AG04450 (cell line): ENCODE measurements around the gene CGB3. TPM values are rescaled to one million over a fixed set of nuclear protein-coding genes. Genes with fewer than 3 reads are reported as not detected.

Experiments used
- CTCF ChIA-PET: fragments of 300-600, 350-600 bp; formaldehyde crosslinking; extraction: SDS; loops from one replicate; lab custom pipeline; 2022; ENCODE audit warnings: antibody characterized with exemption, inconsistent platforms; lab: Charles Lee
- POLR2A ChIA-PET: fragments of 350-600 bp; formaldehyde crosslinking; extraction: SDS; loops from one replicate; lab custom pipeline; 2021; ENCODE audit warnings: antibody characterized with exemption, inconsistent platforms; lab: Yijun Ruan, JAX
- DNase-seq: peaks from one replicate; pipeline ENCODE4 v3.0.0-alpha.2; 2011; ENCODE audit warnings: low read depth, low spot score
- H3K27ac ChIP-seq: one replicate; pipeline ENCODE4 v1.5.1; 2012; ENCODE audit warnings: low read depth, low read length, control low read depth
- H3K27me3 ChIP-seq: one replicate; pipeline ENCODE4 v1.6.0; 2012; ENCODE audit warnings: low read length; ENCODE audit not compliant: control insufficient read depth, insufficient read depth
- H3K4me3 ChIP-seq: 2 replicates; pipeline ENCODE4 v1.5.1; 2011; ENCODE audit warnings: mild to moderate bottlenecking, low read depth, low read length, control low read depth
- H3K9me3 ChIP-seq: 2 replicates; pipeline ENCODE4 v1.5.1; 2012; ENCODE audit warnings: low read length; ENCODE audit not compliant: control insufficient read depth, insufficient read depth
- polyA plus RNA-seq: library from polyadenylated mRNA; depleted of rRNA; stranded (reverse); fragments of >200 nt; gene quantifications from 2 replicates; pipeline ENCODE4 v1.2.3, GENCODE V29; 2011
- TF ChIP-seq, protein P1 (sequence below): IDR thresholded peaks from 2 replicates; pipeline ENCODE4 v1.5.1; 2011; ENCODE audit warnings: low read depth, low read length, control low read depth, inconsistent platforms

CGB3 gene
- polyA plus RNA-seq, 1 experiment, result not detected

- Histone ChIP-seq H3K4me3 (no peak overlapping the region), H3K9me3 (no peaks in the 10 kb centered on the region; the same call in 1 of the 2 replicates), H3K27me3 (no peaks in the 10 kb centered on the region), H3K27ac (no peak overlapping the region)
- DNase-seq, result no peak
- CTCF ChIA-PET, result interaction anchor here (1.2 to 2.2 kb wide), 2 partner anchors 11 to 17 kb away, joined by 4 to 14 read pairs; partner anchors contain the start of genes GYS1 and RUVBL2
- POLR2A ChIA-PET, result no interaction called here
- TF ChIP-seq, protein P1, sequence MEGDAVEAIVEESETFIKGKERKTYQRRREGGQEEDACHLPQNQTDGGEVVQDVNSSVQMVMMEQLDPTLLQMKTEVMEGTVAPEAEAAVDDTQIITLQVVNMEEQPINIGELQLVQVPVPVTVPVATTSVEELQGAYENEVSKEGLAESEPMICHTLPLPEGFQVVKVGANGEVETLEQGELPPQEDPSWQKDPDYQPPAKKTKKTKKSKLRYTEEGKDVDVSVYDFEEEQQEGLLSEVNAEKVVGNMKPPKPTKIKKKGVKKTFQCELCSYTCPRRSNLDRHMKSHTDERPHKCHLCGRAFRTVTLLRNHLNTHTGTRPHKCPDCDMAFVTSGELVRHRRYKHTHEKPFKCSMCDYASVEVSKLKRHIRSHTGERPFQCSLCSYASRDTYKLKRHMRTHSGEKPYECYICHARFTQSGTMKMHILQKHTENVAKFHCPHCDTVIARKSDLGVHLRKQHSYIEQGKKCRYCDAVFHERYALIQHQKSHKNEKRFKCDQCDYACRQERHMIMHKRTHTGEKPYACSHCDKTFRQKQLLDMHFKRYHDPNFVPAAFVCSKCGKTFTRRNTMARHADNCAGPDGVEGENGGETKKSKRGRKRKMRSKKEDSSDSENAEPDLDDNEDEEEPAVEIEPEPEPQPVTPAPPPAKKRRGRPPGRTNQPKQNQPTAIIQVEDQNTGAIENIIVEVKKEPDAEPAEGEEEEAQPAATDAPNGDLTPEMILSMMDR, result no peak
These were observed 13.7 kb downstream of the CGB3 start for GRCh38 chr19:49010453-49010852.

DNA sequence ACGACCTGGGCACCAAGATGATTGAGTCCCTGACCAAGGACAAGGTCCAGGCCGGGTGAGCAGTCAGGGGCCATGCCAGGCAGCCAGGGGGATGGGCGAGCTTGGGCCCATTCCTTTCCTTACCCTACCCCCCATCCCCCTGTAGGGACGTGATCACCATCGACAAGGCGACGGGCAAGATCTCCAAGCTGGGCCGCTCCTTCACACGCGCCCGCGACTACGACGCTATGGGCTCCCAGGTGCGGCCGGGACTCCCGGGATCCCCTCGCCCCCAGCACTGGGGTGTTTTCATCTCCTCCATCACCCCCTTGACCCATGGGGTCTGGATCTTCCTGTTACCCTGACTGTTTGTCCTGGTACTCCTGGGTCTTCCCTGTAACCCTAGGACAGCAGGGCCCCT lies 14.3 kb downstream of the CGB3 start:
- ChIA-PET POLR2A (no interaction called here), CTCF (interaction anchor here (1.0 to 2.9 kb wide), 4 partner anchors 10 to 137 kb away, joined by 3 to 30 read pairs (median 10); partner anchors contain the start of genes GYS1 and RUVBL2)
- H3K27ac ChIP-seq, result no peak overlapping the region
- no peaks in the 10 kb centered on the region for H3K27me3 ChIP-seq
- no peak overlapping the region for H3K4me3 ChIP-seq
- H3K9me3 ChIP-seq, result no peaks in the 10 kb centered on the region; the same call in 1 of the 2 replicates
- TF ChIP-seq, protein P1, result no peak
- DNase-seq, result no peak

DNA sequence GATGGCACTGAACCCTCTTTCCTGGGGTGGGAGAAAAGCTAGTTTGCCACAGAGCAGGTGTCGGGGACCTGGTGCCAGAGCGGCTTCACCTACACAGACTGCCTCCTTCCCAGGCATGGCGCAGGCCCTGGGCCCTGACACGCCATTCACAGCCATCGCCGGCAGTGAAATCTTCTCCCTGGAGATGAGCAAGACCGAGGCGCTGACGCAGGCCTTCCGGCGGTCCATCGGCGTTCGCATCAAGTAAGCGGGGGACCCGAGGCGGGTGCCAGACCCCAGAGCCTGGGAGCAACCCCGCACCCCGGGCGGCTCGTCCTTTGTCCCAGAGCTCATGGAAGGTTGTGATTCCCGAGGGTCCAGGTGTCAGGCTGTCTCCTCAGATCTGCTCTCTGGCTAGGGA lies 17.2 kb downstream of the CGB3 start:
- no peak overlapping the region for H3K4me3 ChIP-seq
- no peak overlapping the region for H3K27ac ChIP-seq
- no peak for DNase-seq
- no peaks in the 10 kb centered on the region; the same call in 1 of the 2 replicates for H3K9me3 ChIP-seq
- H3K27me3 ChIP-seq, result no peaks in the 10 kb centered on the region
- ChIA-PET POLR2A (interaction anchor here (1.0 kb wide), 1 partner anchor 15 kb away, joined by 4 read pairs; no protein-coding TSS in a partner anchor), CTCF (no interaction called here)
- TF ChIP-seq, protein P1, result no peak

DNA sequence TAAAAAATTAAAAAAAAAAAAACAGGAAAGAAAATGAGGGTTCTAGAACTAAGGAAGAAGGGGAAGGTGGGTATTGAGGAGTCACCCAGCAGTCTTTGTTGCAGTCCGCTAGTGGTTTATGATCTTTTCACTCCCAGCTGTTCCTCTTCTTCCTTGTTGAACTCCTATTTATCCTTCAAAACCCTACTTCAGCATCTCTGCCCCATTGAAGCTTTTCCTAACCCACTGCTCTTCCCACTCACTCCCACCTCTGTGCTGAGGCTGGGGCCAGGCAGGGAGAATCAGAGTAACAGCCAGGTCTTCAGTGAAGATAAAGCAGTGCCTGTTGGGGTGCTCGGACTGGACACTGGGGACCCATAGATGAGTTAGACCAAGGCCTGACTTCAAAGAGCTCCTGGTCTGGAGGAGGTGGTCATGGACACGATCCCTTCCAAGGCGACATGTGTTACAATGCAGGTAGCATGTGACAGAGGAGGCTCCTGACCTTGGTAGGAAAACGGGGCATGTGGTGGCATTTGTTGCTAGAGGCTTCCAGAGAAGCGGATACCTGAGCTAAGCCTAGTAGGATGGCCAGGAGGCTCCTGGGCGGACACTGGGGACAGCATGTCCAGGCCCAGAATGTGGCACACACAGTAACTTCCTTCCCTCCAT lies 19.0 kb downstream of the CGB3 start:
- no peak for DNase-seq
- Histone ChIP-seq H3K27me3 (no peaks in the 10 kb centered on the region), H3K4me3 (no peak overlapping the region), H3K9me3 (no peaks in the 10 kb centered on the region; the same call in 1 of the 2 replicates), H3K27ac (no peak overlapping the region)
- ChIA-PET POLR2A (interaction anchor here (1.1 kb wide), 1 partner anchor 12 kb away, joined by 3 read pairs; the partner anchor contains the start of gene GYS1), CTCF (interaction anchor here (2.2 kb wide), 1 partner anchor 11 kb away, joined by 15 read pairs; the partner anchor contains the start of genes GYS1 and RUVBL2)
- TF ChIP-seq, protein P1, result no peak

GRCh38 chr19:49004133-49004532 lies 20.0 kb downstream of the CGB3 start:
- Histone ChIP-seq H3K4me3 (no peak overlapping the region), H3K9me3 (no peaks in the 10 kb centered on the region; the same call in 1 of the 2 replicates), H3K27me3 (no peaks in the 10 kb centered on the region), H3K27ac (no peak overlapping the region)
- DNase-seq, result no peak
- ChIA-PET CTCF (interaction anchor here (0.6 to 2.2 kb wide), 5 partner anchors 10 to 195 kb away, joined by 3 to 15 read pairs (median 3); partner anchors contain the start of genes GYS1 and RUVBL2), POLR2A (interaction anchor here (1.0 to 1.1 kb wide), 2 partner anchors 11 to 195 kb away, joined by 3 read pairs; partner anchors contain the start of gene GYS1)
- TF ChIP-seq, protein P1, result no peak
